Glutamatergic neuron (in vitro differentiated cells): ENCODE measurements around the gene FAM20C. TPM values are rescaled to one million over a fixed set of nuclear protein-coding genes. Genes with fewer than 3 reads are reported as not detected.

Experiments
- DNase-seq: peaks from one replicate; pipeline ENCODE4 v3.0.0; 2022
- H3K27ac Mint-ChIP-seq: one replicate; pipeline ENCODE4 v1.8.0; 2020; ENCODE audit warnings: mild to moderate bottlenecking, mixed read lengths, inconsistent platforms; ENCODE audit not compliant: unreplicated experiment
- H3K27me3 Mint-ChIP-seq: one replicate; pipeline ENCODE4 v1.8.0; 2020; ENCODE audit warnings: mild to moderate bottlenecking, moderate library complexity, mixed read lengths, inconsistent platforms; ENCODE audit not compliant: unreplicated experiment
- H3K36me3 Mint-ChIP-seq: one replicate; pipeline ENCODE4 v1.8.0; 2020; ENCODE audit warnings: mild to moderate bottlenecking, mixed read lengths, inconsistent platforms; ENCODE audit not compliant: unreplicated experiment
- H3K4me1 Mint-ChIP-seq: one replicate; pipeline ENCODE4 v1.8.0; 2020; ENCODE audit warnings: mild to moderate bottlenecking, low read depth, mixed read lengths, inconsistent platforms; ENCODE audit not compliant: unreplicated experiment
- H3K4me3 Mint-ChIP-seq: one replicate; pipeline ENCODE4 v1.8.0; 2020; ENCODE audit warnings: mild to moderate bottlenecking, mixed read lengths, inconsistent platforms; ENCODE audit not compliant: unreplicated experiment
- H3K9me3 Mint-ChIP-seq: one replicate; pipeline ENCODE4 v1.8.0; 2020; ENCODE audit warnings: mild to moderate bottlenecking, moderate library complexity, mixed read lengths, inconsistent platforms; ENCODE audit not compliant: unreplicated experiment
- total RNA-seq: library from RNA; stranded (reverse); fragmentation: NEBNext Ultra II Directional; extraction: Animal tissue kit (Norgen Biotek cat#: 25700); gene quantifications from one replicate; pipeline ENCODE4 v1.2.1, GENCODE V29; 2021; ENCODE audit not compliant: unreplicated experiment
- TF ChIP-seq, protein P1 (sequence below): fragments of 200-600 bp; sonication (generic); IDR thresholded peaks from one replicate; pipeline ENCODE4 v1.5.0; 2021; ENCODE audit not compliant: partially characterized antibody, unreplicated experiment

The FAM20C gene
- total RNA-seq, 1 donor from 2014 or later: 199 TPM

DNA sequence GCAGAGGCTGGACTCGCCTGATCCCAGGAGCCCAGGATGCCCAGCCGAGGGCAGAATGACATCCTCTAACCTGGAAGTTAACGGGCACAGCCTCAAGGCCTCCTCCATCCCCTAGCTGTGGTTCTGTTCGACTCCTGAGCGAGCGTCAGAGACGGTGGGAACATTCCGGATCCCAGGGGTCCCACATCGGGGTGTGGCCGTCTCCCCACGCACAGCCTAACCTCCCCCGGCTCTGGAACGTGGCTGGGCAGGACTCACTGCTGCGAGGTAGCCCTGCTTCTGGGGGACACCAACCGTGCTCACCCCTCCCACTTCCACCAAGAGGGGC lies 106.0 kb downstream of the FAM20C start:
- no peaks in the 10 kb centered on the region for H3K9me3 Mint-ChIP-seq
- H3K27ac Mint-ChIP-seq: no peak overlapping the region
- no peaks in the 10 kb centered on the region for H3K36me3 Mint-ChIP-seq
- no peak for DNase-seq
- TF ChIP-seq, protein P1, sequence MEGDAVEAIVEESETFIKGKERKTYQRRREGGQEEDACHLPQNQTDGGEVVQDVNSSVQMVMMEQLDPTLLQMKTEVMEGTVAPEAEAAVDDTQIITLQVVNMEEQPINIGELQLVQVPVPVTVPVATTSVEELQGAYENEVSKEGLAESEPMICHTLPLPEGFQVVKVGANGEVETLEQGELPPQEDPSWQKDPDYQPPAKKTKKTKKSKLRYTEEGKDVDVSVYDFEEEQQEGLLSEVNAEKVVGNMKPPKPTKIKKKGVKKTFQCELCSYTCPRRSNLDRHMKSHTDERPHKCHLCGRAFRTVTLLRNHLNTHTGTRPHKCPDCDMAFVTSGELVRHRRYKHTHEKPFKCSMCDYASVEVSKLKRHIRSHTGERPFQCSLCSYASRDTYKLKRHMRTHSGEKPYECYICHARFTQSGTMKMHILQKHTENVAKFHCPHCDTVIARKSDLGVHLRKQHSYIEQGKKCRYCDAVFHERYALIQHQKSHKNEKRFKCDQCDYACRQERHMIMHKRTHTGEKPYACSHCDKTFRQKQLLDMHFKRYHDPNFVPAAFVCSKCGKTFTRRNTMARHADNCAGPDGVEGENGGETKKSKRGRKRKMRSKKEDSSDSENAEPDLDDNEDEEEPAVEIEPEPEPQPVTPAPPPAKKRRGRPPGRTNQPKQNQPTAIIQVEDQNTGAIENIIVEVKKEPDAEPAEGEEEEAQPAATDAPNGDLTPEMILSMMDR: no peak
- H3K27me3 Mint-ChIP-seq: peaks cover 10% of the 10 kb centered on the region
- H3K4me1 Mint-ChIP-seq: no peaks in the 10 kb centered on the region
- H3K4me3 Mint-ChIP-seq: no peak overlapping the region

DNA sequence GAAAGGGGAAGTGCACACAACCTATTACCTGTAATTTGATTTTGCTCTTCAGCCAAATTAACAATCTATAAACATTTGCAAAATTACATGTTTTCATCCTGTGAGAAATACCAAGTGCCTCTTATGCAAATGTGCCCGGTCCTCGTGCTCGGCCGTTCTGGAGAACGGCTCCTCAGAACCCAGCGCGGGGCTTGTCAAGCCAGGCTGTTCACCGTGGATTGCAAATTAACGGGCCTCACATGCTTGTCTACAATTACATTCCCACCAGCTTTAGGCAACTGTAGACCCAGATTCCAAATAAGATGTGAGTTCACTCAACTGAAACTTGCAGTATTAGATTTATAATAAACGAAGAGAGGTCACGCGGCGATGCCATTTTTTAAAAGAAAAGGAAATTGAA lies 106.4 kb downstream of the FAM20C start:
- H3K27me3 Mint-ChIP-seq: peaks cover 10% of the 10 kb centered on the region
- H3K4me1 Mint-ChIP-seq: no peaks in the 10 kb centered on the region
- TF ChIP-seq, protein P1: no peak
- no peak overlapping the region for H3K27ac Mint-ChIP-seq
- no peaks in the 10 kb centered on the region for H3K9me3 Mint-ChIP-seq
- H3K36me3 Mint-ChIP-seq: no peaks in the 10 kb centered on the region
- no peak for DNase-seq
- no peak overlapping the region for H3K4me3 Mint-ChIP-seq

DNA sequence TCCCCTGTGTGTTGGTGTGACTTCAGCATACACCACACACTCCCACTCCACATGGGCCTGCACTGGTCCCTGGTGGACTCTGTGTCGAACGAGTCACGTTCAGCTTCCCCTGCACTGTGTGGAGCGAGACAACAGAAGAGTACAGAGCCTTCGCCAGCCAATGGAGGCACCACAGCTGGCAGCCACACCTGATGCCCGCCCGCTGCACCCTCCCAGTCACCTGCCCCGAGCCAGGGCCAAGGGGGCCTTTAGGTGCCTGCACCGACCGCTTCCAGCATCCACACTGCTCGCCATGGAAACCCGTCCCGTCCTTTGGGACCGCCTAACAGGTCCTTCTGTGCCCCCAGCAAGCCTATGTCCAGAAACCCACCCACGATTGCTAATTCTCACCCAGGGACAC lies 106.8 kb downstream of the FAM20C start:
- H3K36me3 Mint-ChIP-seq: no peaks in the 10 kb centered on the region
- H3K27me3 Mint-ChIP-seq: peaks cover 10% of the 10 kb centered on the region
- DNase-seq: no peak
- H3K9me3 Mint-ChIP-seq: peaks cover under 1% of the 10 kb centered on the region
- no peak overlapping the region for H3K27ac Mint-ChIP-seq
- H3K4me1 Mint-ChIP-seq: no peaks in the 10 kb centered on the region
- no peak overlapping the region for H3K4me3 Mint-ChIP-seq
- TF ChIP-seq, protein P1: no peak

DNA sequence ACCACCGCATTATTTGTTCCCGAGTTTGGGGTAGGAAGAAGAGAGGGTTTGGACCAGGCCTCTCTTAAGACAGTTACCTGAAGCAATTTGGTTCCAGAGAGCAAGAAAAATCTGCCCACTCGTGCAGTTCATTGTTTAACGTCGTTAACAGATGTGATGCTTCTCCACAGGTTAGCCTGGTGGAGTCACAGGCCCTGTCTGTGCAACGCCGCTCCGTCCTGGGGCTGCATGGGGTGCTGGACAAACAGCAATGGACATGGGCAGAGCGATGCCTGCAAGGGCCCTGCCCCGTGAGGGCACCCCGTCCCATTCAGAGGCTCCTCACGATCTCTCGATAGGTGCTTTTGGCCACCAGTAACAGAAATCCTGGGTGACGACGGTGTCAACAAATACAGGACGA lies 107.3 kb downstream of the FAM20C start:
- H3K4me3 Mint-ChIP-seq: no peak overlapping the region
- peaks cover 4% of the 10 kb centered on the region for H3K36me3 Mint-ChIP-seq
- peaks cover 10% of the 10 kb centered on the region for H3K27me3 Mint-ChIP-seq
- peaks cover 5% of the 10 kb centered on the region for H3K9me3 Mint-ChIP-seq
- DNase-seq: no peak
- no peak overlapping the region for H3K27ac Mint-ChIP-seq
- no peaks in the 10 kb centered on the region for H3K4me1 Mint-ChIP-seq
- TF ChIP-seq, protein P1: no peak

DNA sequence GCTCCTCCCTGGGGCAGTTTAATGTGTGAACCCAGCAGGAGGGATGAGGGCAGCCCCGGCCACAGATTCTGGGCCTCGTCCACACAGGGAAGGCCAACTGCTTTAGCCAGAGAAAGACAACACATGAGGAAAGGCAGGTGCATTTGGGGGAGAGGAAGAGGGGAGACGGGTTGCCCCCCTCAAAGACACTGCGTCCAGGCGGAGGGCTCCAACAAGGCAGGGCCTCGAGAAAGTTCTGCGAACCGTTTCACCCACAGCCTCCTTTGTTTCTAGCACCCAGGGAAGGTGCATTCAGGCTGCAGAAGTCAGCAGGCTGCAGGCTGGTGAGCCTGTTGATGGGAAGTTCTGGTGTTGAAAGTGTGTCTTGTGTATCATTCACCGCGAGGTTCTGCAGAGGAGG lies 107.7 kb downstream of the FAM20C start:
- Mint-ChIP-seq H3K9me3 (peaks cover 5% of the 10 kb centered on the region), H3K27me3 (peaks cover 10% of the 10 kb centered on the region), H3K4me1 (no peaks in the 10 kb centered on the region), H3K4me3 (no peak overlapping the region), H3K27ac (no peak overlapping the region), H3K36me3 (peaks cover 6% of the 10 kb centered on the region)
- no peak for DNase-seq
- TF ChIP-seq, protein P1: no peak
